Suprapubic skin (tissue), 4 donors: ENCODE data around the gene APOE.

ENCODE experiments used
- CTCF ChIP-seq, 2 donors: fragments of 200-600 bp in 1 of 2; fragments of 450-650 bp in 1 of 2; sonication (generic) in 1 of 2; IDR thresholded peaks; one replicate each; pipeline ENCODE4 v1.5.1; 2016 to 2019; ENCODE audit warnings: antibody characterized with exemption in 2 of 2, mild to moderate bottlenecking in 1 of 2, moderate library complexity in 1 of 2
- EP300 ChIP-seq: sonication (generic); formaldehyde crosslinking; IDR thresholded peaks from one replicate; pipeline ENCODE4 v1.6.1; 2017; ENCODE audit warnings: antibody characterized with exemption
- POLR2A ChIP-seq, 2 donors: fragments of 450-650 bp; IDR thresholded peaks; one replicate each; pipeline ENCODE4 v1.6.1; 2017; ENCODE audit warnings: antibody characterized with exemption in 2 of 2, mild to moderate bottlenecking in 2 of 2, moderate library complexity in 2 of 2
- POLR2AphosphoS5 ChIP-seq, 3 donors: sonication (generic); formaldehyde crosslinking; IDR thresholded peaks; one replicate each; pipeline ENCODE4 v1.6.1; 2017; ENCODE audit warnings: antibody characterized with exemption in 3 of 3

DNA sequence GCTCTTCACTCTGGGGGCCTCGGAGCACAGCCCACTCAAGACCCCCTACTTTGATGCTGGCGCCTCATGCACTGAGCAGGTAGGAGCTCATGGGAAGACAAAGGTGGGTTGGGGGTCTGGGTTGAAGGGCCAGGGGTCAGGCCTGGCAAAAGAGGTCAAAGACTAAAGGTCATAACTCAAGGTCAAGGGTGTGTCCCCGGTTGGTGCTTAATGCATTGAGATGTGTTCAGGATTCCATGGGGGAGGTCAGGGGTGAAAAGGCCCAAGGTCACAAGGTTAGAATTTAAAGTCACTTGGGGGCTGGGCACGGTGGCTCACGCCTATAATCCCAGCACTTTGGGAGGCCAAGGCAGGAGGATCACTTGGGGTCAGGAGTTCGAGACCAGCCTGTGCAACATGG is 19.5 kb upstream of the APOE start:
- TF ChIP-seq POLR2A (IDR thresholded peaks at IDR 0.05) (no peak), CTCF (IDR thresholded peaks at IDR 0.05) (no peak), POLR2AphosphoS5 (IDR thresholded peaks at IDR 0.05) (no peak), EP300 (no peak)
